Stimulated activated CD4-positive, alpha-beta T cell treated with anti-CD3 and anti-CD28 coated beads, Interleukin-2, amount 100 ng/mL, for 24 hours (primary cell): ENCODE data around the gene PCSK1.

Source experiments
- DNase-seq, 2 donors: peaks; one replicate each; pipeline ENCODE4 v3.0.0-alpha.2; 2020

Gene PCSK1

GRCh38 chr5:96433066-96433447 lies at the start of gene PCSK1:
Gene PCSK1, minus strand, starts transcription at chr5:96433248. Its CDS starts 206 bp downstream, at chr5:96433042.
- no peak for DNase-seq

GRCh38 chr5:96481867-96482266 lies 48.8 kb upstream of the PCSK1 start:
- DNase-seq, result no peak

- DNase-seq, result no peak
These were observed 48.1 kb upstream of the PCSK1 start for GRCh38 chr5:96481009-96481786.

GRCh38 chr5:96478983-96479382 lies 45.9 kb upstream of the PCSK1 start:
- DNase-seq, result no peak

GRCh38 chr5:96476654-96477053 lies 43.6 kb upstream of the PCSK1 start:
- DNase-seq, result no peak

GRCh38 chr5:96474073-96474472 lies 41.0 kb upstream of the PCSK1 start:
- DNase-seq, result no peak

- DNase-seq, result no peak
These were observed 40.1 kb upstream of the PCSK1 start for GRCh38 chr5:96473155-96473554.

GRCh38 chr5:96470785-96471184 lies 37.7 kb upstream of the PCSK1 start:
- no peak for DNase-seq

GRCh38 chr5:96468956-96469355 lies 35.9 kb upstream of the PCSK1 start:
- DNase-seq, result no peak

GRCh38 chr5:96463091-96463490 lies 30.0 kb upstream of the PCSK1 start:
- no peak for DNase-seq

- no peak for DNase-seq
These were observed 26.5 kb upstream of the PCSK1 start for GRCh38 chr5:96459313-96460121.

GRCh38 chr5:96458176-96458575 lies 25.1 kb upstream of the PCSK1 start:
- DNase-seq, result no peak

GRCh38 chr5:96455789-96456188 lies 22.7 kb upstream of the PCSK1 start:
- no peak for DNase-seq

- DNase-seq, result no peak
These were observed 20.3 kb upstream of the PCSK1 start for GRCh38 chr5:96453394-96453793.

- DNase-seq, result no peak
These were observed 14.9 kb upstream of the PCSK1 start for GRCh38 chr5:96447949-96448348.

- DNase-seq, result no peak
These were observed 7.1 kb upstream of the PCSK1 start for GRCh38 chr5:96440185-96440538.

GRCh38 chr5:96439477-96440184 lies 6.6 kb upstream of the PCSK1 start:
- DNase-seq, result no peak

- DNase-seq, result peak; percentile 48 to 66
These were observed 1.2 kb upstream of the PCSK1 start for GRCh38 chr5:96434201-96434645.

GRCh38 chr5:96432216-96433065 lies 607 bp downstream of the PCSK1 start:
- DNase-seq, result no peak

GRCh38 chr5:96431376-96432187 lies 1.5 kb downstream of the PCSK1 start:
- DNase-seq, result peak in 1 of 2 donors; percentile 51

- DNase-seq, result no peak
These were observed 5.2 kb downstream of the PCSK1 start for GRCh38 chr5:96427824-96428223.

GRCh38 chr5:96426831-96427230 lies 6.2 kb downstream of the PCSK1 start:
- DNase-seq, result no peak
